CD4-positive, CD25-positive, alpha-beta regulatory T cell (primary cell): ENCODE results near the gene ADH4. TPM values are rescaled to one million over a fixed set of nuclear protein-coding genes. Genes with fewer than 3 reads are reported as not detected.
A peak's percentile ranks its signal among the peaks of the same experiment; 100 is the strongest.

Experiments used
- ATAC-seq, 2 donors: fragments of 150-1000 bp; cut with Tn5 transposase; one replicate each; pipeline ENCODE4 v1.10.0; 2021; ENCODE audit warnings: low read depth in 2 of 2, moderate number of reproducible peaks in 2 of 2, moderate library complexity in 1 of 2
- DNase-seq, 3 donors: peaks; one replicate each; pipeline versions ENCODE4 v3.0.0 to v3.0.0-alpha.2; 2012 to 2022; ENCODE audit warnings: mixed read lengths in 1 of 3
- H3K27ac ChIP-seq: one replicate; pipeline ENCODE4 v1.7.0; 2013; ENCODE audit warnings: mild to moderate bottlenecking, low read length; ENCODE audit not compliant: insufficient read depth, poor library complexity, severe bottlenecking
- H3K27me3 ChIP-seq: one replicate; pipeline ENCODE4 v1.7.0; 2013; ENCODE audit warnings: low read length; ENCODE audit not compliant: control insufficient read depth, insufficient read depth
- H3K36me3 ChIP-seq: one replicate; pipeline ENCODE4 v1.7.0; 2013; ENCODE audit warnings: mild to moderate bottlenecking, low read length, moderate library complexity; ENCODE audit not compliant: control insufficient read depth, insufficient read depth
- H3K4me1 ChIP-seq: 2 replicates; pipeline ENCODE4 v1.7.0; 2013; ENCODE audit warnings: mild to moderate bottlenecking, low read length; ENCODE audit not compliant: insufficient read depth, control insufficient read depth, poor library complexity, severe bottlenecking
- H3K4me3 ChIP-seq: one replicate; pipeline ENCODE4 v1.7.0; 2013; ENCODE audit warnings: low read depth, mild to moderate bottlenecking, low read length, moderate library complexity
- H3K9me3 ChIP-seq, 2 experiments: 1 replicate in 1 of 2; 2 replicates in 1 of 2; pipeline ENCODE4 v1.7.0; 2013; ENCODE audit warnings: low read length in 2 of 2, mild to moderate bottlenecking in 1 of 2, moderate library complexity in 1 of 2; ENCODE audit not compliant: control insufficient read depth in 2 of 2
- H3K27ac Mint-ChIP-seq, 3 donors: one replicate each; pipeline ENCODE4 v1.8.0; 2020 to 2022; ENCODE audit warnings: mild to moderate bottlenecking in 3 of 3, mixed read lengths in 3 of 3, moderate library complexity in 2 of 3
- H3K27me3 Mint-ChIP-seq: one replicate; pipeline ENCODE4 v1.8.0; 2022; ENCODE audit warnings: mild to moderate bottlenecking, mixed read lengths
- H3K36me3 Mint-ChIP-seq: one replicate; pipeline ENCODE4 v1.8.0; 2020; ENCODE audit warnings: mixed read lengths
- H3K4me1 Mint-ChIP-seq, 4 donors: one replicate each; pipeline ENCODE4 v1.8.0; 2020 to 2022; ENCODE audit warnings: mixed read lengths in 4 of 4, mild to moderate bottlenecking in 1 of 4
- H3K4me3 Mint-ChIP-seq, 4 donors: one replicate each; pipeline ENCODE4 v1.8.0; 2020 to 2022; ENCODE audit warnings: mild to moderate bottlenecking in 4 of 4, mixed read lengths in 4 of 4, moderate library complexity in 3 of 4
- H3K9me3 Mint-ChIP-seq, 7 donors: one replicate each; pipeline ENCODE4 v1.8.0; 2020 to 2022; ENCODE audit warnings: mixed read lengths in 7 of 7, mild to moderate bottlenecking in 3 of 7, moderate library complexity in 2 of 7
- polyA plus RNA-seq, 4 donors: library from polyadenylated mRNA; unstranded; fragments of 300-500 nt; fragmentation: Illumina TruSeq; gene quantifications; one replicate each; pipeline ENCODE4 v1.2.3, GENCODE V29; 2021
- total RNA-seq: library from RNA; stranded (reverse); gene quantifications from one replicate; pipeline ENCODE4 v1.2.3, GENCODE V29; 2022

The ADH4 gene
- total and polyA plus RNA-seq, 5 donors from 2014 or later, result not detected

DNA sequence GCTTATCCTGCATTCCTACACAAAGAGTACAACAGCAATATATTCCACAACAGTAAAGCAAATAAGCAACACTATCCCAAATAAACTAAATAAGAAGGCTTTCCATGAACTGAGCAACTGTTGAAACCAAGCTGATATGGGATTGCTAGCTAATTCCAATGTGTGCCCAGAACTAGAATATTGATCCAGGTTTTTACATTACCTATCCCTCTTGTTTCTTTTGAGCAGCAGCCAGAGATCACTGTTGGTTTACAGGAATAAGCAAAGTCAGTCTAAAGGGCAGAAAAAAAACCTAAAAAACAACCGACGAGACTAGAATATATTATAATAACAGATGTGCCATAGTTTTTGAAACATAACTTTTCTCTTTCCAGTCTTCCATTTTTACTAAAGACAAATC lies 22.4 kb upstream of the ADH4 start:
- DNase-seq (no peak), ATAC-seq (no peak)
- Mint-ChIP-seq H3K4me1 (no peaks in the 10 kb centered on the region), H3K4me3 (no peak overlapping the region), H3K9me3 (peaks cover 0 to 2% (median 2%) of the 10 kb centered on the region in 7 donors), H3K27me3 (no peaks in the 10 kb centered on the region), H3K27ac (no peak overlapping the region), H3K36me3 (no peaks in the 10 kb centered on the region)
- Histone ChIP-seq H3K4me1 (no peaks in the 10 kb centered on the region), H3K4me3 (no peak overlapping the region), H3K27ac (no peak overlapping the region), H3K9me3 (no peaks in the 10 kb centered on the region), H3K27me3 (no peaks in the 10 kb centered on the region), H3K36me3 (no peaks in the 10 kb centered on the region)

DNA sequence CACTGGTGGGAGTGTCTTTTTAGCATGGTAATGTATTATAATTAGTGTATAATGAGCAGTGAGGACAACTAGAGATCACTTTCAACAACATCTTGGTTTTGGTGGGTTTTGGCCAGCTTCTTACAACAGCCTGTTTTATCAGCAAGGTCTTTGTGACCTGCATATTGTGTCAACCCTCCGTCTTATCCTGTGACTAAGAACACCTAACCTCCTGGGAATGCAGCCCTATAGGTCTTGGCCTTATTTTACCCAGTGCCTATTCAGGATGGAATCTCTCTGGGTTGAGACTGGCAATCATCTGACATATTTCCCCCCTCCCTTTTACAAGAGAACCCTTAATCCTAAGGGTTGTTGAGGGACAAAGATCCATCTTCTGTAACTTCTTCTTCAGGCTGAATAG lies 21.9 kb upstream of the ADH4 start:
- Mint-ChIP-seq H3K4me3 (no peak overlapping the region), H3K27me3 (no peaks in the 10 kb centered on the region), H3K4me1 (no peaks in the 10 kb centered on the region), H3K36me3 (no peaks in the 10 kb centered on the region), H3K27ac (no peak overlapping the region), H3K9me3 (peaks cover 0 to 2% (median 1%) of the 10 kb centered on the region in 7 donors)
- ATAC-seq (no peak), DNase-seq (no peak)
- Histone ChIP-seq H3K9me3 (no peaks in the 10 kb centered on the region), H3K36me3 (no peaks in the 10 kb centered on the region), H3K27ac (no peak overlapping the region), H3K4me1 (no peaks in the 10 kb centered on the region), H3K27me3 (no peaks in the 10 kb centered on the region), H3K4me3 (no peak overlapping the region)

DNA sequence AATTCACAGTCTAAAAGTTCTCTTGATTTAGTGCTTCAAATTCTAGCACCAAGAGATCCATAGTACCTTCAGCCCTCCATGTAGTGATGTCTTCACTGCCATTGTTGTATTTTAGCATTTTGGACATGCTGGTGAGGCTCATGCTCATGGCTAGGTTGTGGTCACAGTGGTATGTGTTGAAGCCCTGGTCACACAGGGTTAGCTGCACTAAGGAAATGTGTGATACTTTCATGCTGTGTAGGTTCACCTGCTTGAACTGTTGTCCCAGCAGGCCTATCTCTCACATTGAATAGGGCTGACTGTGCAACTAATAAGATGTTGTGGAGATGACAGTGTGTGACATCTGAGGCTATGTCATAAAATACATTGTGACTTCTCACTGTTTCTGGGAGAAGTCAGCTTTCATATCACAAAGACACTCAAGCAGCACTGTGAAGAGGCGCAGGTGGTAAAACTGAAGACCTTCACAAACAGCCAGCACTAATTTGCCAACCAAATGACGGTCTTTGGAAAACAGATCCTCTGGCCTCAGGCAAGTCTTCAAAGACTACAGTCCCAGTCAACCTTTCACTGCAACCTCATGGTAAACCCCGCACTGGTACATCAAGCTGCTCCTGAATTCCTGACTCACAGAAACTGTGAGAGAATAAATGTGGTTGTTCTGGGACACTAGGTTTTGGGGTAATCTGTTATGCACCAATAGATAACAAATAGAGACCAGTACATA lies 17.4 kb upstream of the ADH4 start:
- H3K4me1 ChIP-seq, result no peaks in the 10 kb centered on the region
- Mint-ChIP-seq H3K27me3 (no peaks in the 10 kb centered on the region), H3K36me3 (no peaks in the 10 kb centered on the region), H3K27ac (no peak overlapping the region), H3K9me3 (peaks cover 0 to 1% (median 0%) of the 10 kb centered on the region in 7 donors), H3K4me3 (no peak overlapping the region), H3K4me1 (no peaks in the 10 kb centered on the region)
- H3K4me3 ChIP-seq, result no peak overlapping the region
- no peaks in the 10 kb centered on the region for H3K9me3 ChIP-seq
- H3K36me3 ChIP-seq, result no peaks in the 10 kb centered on the region
- DNase-seq (no peak), ATAC-seq (no peak)
- no peaks in the 10 kb centered on the region for H3K27me3 ChIP-seq
- H3K27ac ChIP-seq, result no peak overlapping the region

DNA sequence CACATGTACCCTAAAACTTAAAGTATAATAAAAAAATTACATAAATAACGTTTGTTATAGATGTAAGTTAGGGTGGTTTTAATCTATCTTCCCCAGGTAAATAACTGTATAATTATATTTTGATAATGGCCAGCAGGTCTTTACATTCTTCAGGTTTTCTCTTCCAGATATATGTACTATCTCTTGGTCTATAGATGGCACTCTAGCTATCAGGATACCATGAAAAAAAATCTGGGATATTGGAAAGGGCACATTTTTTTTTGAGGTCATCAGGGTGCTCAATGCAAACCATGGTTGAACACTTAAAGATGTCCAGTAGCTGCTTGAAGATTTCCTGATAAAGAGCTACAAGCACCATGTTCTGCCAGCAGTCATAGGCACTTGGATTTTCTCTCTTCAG lies 15.6 kb upstream of the ADH4 start:
- Mint-ChIP-seq H3K36me3 (no peaks in the 10 kb centered on the region), H3K9me3 (no peaks in the 10 kb centered on the region), H3K4me1 (no peaks in the 10 kb centered on the region), H3K4me3 (no peak overlapping the region), H3K27ac (no peak overlapping the region), H3K27me3 (no peaks in the 10 kb centered on the region)
- DNase-seq, result no peak
- no peak for ATAC-seq
- Histone ChIP-seq H3K27ac (no peak overlapping the region), H3K27me3 (no peaks in the 10 kb centered on the region), H3K4me3 (no peak overlapping the region), H3K9me3 (no peaks in the 10 kb centered on the region), H3K36me3 (no peaks in the 10 kb centered on the region), H3K4me1 (no peaks in the 10 kb centered on the region)

DNA sequence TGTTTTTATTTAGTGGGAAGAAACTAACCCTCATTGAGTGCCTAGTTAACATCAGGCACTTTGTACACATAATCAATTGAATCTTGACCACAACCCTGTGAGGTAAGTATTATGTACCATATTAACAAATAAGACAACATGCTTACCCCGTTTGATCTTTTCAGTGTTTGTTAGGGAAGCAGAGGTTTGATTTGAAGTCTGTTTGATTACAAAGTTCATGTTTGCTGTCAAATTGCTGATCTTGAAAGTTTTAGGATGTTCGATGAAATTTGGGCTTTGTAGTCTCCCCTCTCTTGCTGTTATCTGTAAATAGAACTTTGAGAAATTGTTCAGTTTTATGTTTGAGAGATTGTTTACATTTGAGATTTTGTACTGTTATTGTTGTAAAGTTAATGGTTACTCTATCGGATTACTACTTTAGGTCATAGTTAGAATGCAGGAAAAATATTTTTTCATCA lies 13.4 kb upstream of the ADH4 start:
- Histone ChIP-seq H3K27me3 (no peaks in the 10 kb centered on the region), H3K36me3 (no peaks in the 10 kb centered on the region), H3K4me3 (no peak overlapping the region), H3K9me3 (no peaks in the 10 kb centered on the region), H3K4me1 (no peaks in the 10 kb centered on the region), H3K27ac (no peak overlapping the region)
- Mint-ChIP-seq H3K27me3 (no peaks in the 10 kb centered on the region), H3K9me3 (no peaks in the 10 kb centered on the region), H3K4me1 (no peaks in the 10 kb centered on the region), H3K36me3 (no peaks in the 10 kb centered on the region), H3K27ac (no peak overlapping the region), H3K4me3 (peak overlapping the region in 1 of 4 donors; percentile 39)
- no peak for DNase-seq
- ATAC-seq, result no peak

DNA sequence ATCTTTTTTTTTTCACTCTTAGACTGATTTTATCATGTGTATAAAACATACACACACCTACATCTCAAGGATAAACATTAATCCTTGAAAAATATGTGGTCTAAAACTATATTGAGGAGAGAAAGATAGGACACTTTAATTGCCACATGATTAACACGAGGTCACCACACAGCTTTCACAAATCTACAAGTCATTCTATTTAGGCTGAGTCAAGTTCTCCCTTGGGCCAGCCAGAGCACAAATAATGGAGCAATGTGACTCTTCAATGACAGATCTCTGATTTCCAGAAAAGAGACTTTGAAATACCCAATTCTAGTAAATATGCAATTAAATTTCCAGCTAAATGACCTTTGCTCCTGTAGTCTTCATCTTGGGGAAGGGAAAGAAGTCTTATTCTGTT lies 12.9 kb upstream of the ADH4 start:
- Mint-ChIP-seq H3K4me3 (no peak overlapping the region), H3K4me1 (no peaks in the 10 kb centered on the region), H3K36me3 (no peaks in the 10 kb centered on the region), H3K9me3 (no peaks in the 10 kb centered on the region), H3K27ac (no peak overlapping the region), H3K27me3 (no peaks in the 10 kb centered on the region)
- Histone ChIP-seq H3K27me3 (no peaks in the 10 kb centered on the region), H3K36me3 (no peaks in the 10 kb centered on the region), H3K4me3 (no peak overlapping the region), H3K27ac (no peak overlapping the region), H3K4me1 (no peaks in the 10 kb centered on the region), H3K9me3 (no peaks in the 10 kb centered on the region)
- DNase-seq (no peak), ATAC-seq (no peak)

DNA sequence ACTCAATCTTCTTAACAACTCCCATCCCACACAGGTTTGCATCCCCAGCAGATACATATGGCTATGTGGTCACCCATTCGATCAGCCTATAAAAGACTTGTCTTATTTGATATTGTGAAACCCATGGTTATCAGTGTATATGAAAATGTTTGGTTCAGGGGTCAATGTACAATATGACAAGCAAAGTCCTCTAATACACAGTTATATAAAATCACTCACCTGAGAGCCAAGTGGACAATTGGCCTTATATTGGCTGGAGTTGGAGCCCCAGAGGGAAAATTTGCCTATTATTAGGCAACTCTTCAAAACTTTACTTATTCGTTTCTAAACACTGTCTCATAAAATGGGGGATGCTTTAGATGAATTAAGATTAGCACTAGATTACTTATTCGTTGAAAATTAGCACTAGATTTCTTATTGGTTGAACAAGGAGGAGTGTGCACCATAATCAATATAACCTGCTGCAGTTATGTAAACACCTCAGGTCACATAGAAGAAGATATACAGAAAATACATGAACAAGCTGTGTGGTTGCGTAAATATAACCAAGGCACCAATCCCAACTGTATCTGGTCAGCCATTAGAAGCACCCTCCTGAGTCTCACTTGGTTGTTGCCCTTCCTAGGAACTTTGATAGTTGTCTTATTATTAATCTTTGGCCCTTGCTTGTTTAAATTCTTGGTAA lies 10.7 kb upstream of the ADH4 start:
- H3K27ac Mint-ChIP-seq, result no peak overlapping the region
- no peaks in the 10 kb centered on the region for H3K36me3 Mint-ChIP-seq
- H3K9me3 Mint-ChIP-seq, result no peaks in the 10 kb centered on the region

DNA sequence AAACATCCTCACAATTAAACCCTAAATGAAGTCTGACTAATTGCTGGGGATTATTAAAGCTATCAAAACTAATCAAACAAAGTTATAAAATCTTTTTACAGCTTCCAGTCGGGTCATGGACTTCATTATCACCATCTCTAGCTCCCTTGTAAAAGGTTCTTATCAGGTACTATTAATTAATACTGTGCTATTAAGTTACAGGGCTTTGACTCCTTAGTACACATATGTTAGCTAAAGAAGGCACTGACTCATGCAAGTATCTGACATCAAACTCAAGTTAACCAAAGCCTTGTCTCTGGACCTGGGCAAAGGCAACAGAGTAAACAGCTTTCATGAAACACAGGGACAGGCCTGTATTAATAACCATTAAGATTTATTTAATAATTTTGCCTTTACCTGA lies 7.9 kb upstream of the ADH4 start:
- H3K36me3 ChIP-seq, result no peaks in the 10 kb centered on the region
- H3K4me1 ChIP-seq, result no peaks in the 10 kb centered on the region
- H3K27me3 ChIP-seq, result peaks cover 2% of the 10 kb centered on the region
- H3K27ac Mint-ChIP-seq, result no peak overlapping the region
- H3K9me3 Mint-ChIP-seq, result no peaks in the 10 kb centered on the region
- no peaks in the 10 kb centered on the region for H3K9me3 ChIP-seq
- H3K27me3 Mint-ChIP-seq, result no peaks in the 10 kb centered on the region
- H3K4me1 Mint-ChIP-seq, result peaks cover 0 to 3% (median 1%) of the 10 kb centered on the region in 4 donors
- no peak for DNase-seq
- no peak overlapping the region for H3K27ac ChIP-seq
- no peak overlapping the region for H3K4me3 Mint-ChIP-seq
- no peak overlapping the region for H3K4me3 ChIP-seq
- no peak for ATAC-seq
- H3K36me3 Mint-ChIP-seq, result no peaks in the 10 kb centered on the region

More for the DNA sequence above, 10.7 kb upstream of the ADH4 start:
- H3K27me3 ChIP-seq, result no peaks in the 10 kb centered on the region
- no peak overlapping the region for H3K27ac ChIP-seq
- no peaks in the 10 kb centered on the region for H3K36me3 ChIP-seq
- H3K4me1 Mint-ChIP-seq, result peaks cover 0 to under 1% (median 0%) of the 10 kb centered on the region in 4 donors
- ATAC-seq (no peak), DNase-seq (no peak)
- no peak overlapping the region for H3K4me3 ChIP-seq
- no peaks in the 10 kb centered on the region for H3K4me1 ChIP-seq
- no peaks in the 10 kb centered on the region for H3K27me3 Mint-ChIP-seq
- no peak overlapping the region for H3K4me3 Mint-ChIP-seq
- H3K9me3 ChIP-seq, result no peaks in the 10 kb centered on the region
